Muscle of arm (tissue), 12 donors: ENCODE data around the gene UBXN6. TPM values are rescaled to one million over a fixed set of nuclear protein-coding genes. Genes with fewer than 3 reads are reported as not detected.

Experiments
- DNase-seq: peaks from one replicate; pipeline ENCODE4 v3.0.0-alpha.2; 2013
- polyA plus RNA-seq, 12 donors: library from polyadenylated mRNA; unstranded; fragments of 120-200 nt; gene quantifications; one replicate each; pipeline ENCODE4 v1.2.1, GENCODE V29; 2013; ENCODE audit not compliant: insufficient read length in 12 of 12

The UBXN6 gene
- polyA plus RNA-seq, 12 donors, result 66.8 to 148 (median 87.8) TPM; not detected in 1

- DNase-seq, result no peak
These were observed 43.3 kb downstream of the UBXN6 start for GRCh38 chr19:4414144-4414799.

GRCh38 chr19:4413588-4413987, 44.0 kb downstream of the UBXN6 start:
- no peak for DNase-seq

DNA sequence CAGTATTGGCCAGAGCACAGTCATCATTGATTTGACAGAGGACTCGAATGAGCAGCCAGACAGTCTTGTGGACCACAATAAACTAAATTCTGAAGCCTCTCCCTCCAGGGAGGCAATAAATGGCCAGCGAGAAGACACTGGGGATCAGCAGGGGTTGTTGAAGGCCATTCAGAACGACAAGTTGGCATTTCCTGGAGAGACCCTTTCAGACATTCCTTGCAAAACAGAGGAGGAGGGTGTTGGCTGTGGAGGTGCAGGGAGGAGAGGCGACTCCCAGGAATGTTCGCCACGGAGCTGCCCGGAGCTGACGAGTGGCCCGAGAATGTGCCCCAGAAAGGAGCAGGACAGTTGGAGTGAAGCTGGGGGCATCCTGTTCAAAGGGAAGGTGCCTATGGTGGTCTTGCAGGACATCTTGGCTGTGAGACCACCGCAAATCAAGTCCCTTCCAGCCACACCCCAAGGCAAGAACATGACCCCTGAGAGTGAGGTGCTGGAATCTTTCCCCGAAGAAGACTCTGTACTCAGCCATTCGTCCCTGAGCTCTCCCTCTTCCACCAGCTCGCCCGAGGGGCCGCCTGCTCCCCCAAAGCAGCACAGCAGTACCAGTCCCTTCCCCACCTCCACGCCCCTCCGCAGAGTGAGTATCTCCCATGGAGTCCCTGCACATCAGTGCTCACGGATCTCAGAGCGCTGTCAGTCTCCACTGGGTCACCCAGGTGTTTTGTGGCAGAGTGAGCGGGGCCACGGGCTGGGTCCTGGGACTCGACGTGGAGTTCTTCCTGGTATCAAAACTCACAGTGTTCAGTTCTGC, 48.3 kb downstream of the UBXN6 start:
- no peak for DNase-seq

GRCh38 chr19:4406626-4407025, 51.0 kb downstream of the UBXN6 start:
- DNase-seq, result no peak

DNA sequence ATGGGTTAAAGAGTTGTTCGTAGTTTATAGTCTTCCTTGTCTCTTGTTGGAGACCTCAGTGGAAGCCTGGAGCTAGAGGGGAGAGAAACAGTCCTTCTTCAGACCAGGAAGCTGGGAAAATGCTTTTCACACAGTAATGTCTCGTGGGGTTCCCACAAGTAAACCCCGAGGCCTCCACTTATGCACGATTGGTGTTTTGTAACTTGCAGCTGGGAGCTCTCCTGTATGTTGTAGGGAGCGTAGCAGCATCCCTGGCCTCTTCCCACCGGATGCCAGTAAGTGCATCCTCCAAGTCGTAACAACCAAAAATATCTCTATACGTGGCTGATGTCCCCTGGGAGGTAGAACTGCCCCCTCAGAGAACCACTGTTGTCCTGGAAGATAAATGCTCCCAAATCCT, 51.6 kb downstream of the UBXN6 start:
- no peak for DNase-seq

GRCh38 chr19:4403005-4403761, 54.4 kb downstream of the UBXN6 start:
- DNase-seq, result no peak

- peak; percentile 99 for DNase-seq
These were observed 55.2 kb downstream of the UBXN6 start, which contains the start of gene CHAF1A for GRCh38 chr19:4402171-4403004. CHAF1A (plus strand) TSS chr19:4402640; CDS start chr19:4402763, 123 bp downstream.

GRCh38 chr19:4401769-4402170, 55.8 kb downstream of the UBXN6 start:
- DNase-seq, result no peak

- DNase-seq, result peak; percentile 93
These were observed 57.3 kb downstream of the UBXN6 start, which contains the start of gene SH3GL1 for GRCh38 chr19:4400135-4400936. SH3GL1 (minus strand) TSS chr19:4400547; CDS start chr19:4400368, 179 bp downstream.

- DNase-seq, result no peak
These were observed 57.8 kb downstream of the UBXN6 start for GRCh38 chr19:4399812-4400134.

GRCh38 chr19:4396949-4397783, 60.4 kb downstream of the UBXN6 start:
- no peak for DNase-seq

Other genes with a start within 250 kb of the UBXN6 start
- 1 to 10 TPM in 1 of 12 donors, under 1 TPM in 9, not detected in 2; 0.34 to 2.4 (median 0.70) TPM for gene EBI3, start 228.3 kb downstream of the UBXN6 start, polyA plus RNA-seq
- gene YJU2, start 210.7 kb downstream of the UBXN6 start, polyA plus RNA-seq, result 10 to 100 TPM in 11 of 12 donors, not detected in 1; 10.8 to 19.0 (median 11.9) TPM
- gene SHD, start 178.5 kb downstream of the UBXN6 start, polyA plus RNA-seq, result 100 to 1,000 TPM in 5 of 12 donors, 10 to 100 TPM in 6, not detected in 1; 48.5 to 140 (median 91.9) TPM
- gene TMIGD2, start 155.4 kb downstream of the UBXN6 start, polyA plus RNA-seq, result 1 to 10 TPM in 1 of 12 donors, under 1 TPM in 9, not detected in 2; 0.27 to 3.2 (median 0.60) TPM
- 10 to 100 TPM in 1 of 12 donors, 1 to 10 TPM in 9, under 1 TPM in 1, not detected in 1; 0.88 to 13.6 (median 2.2) TPM for gene FSD1, start 153.2 kb downstream of the UBXN6 start, polyA plus RNA-seq
- 10 to 100 TPM in 2 of 12 donors, 1 to 10 TPM in 8, not detected in 2; 3.5 to 37.7 (median 5.1) TPM for gene STAP2, start 119.0 kb downstream of the UBXN6 start, polyA plus RNA-seq
- gene MPND, start 114.2 kb downstream of the UBXN6 start, polyA plus RNA-seq, result 10 to 100 TPM in 10 of 12 donors, not detected in 2; 11.4 to 18.5 (median 13.2) TPM
- gene SH3GL1, start 57.2 kb downstream of the UBXN6 start, polyA plus RNA-seq, result 10 to 100 TPM in 11 of 12 donors, not detected in 1; 41.2 to 79.6 (median 56.0) TPM
- 10 to 100 TPM in 10 of 12 donors, 1 to 10 TPM in 1, not detected in 1; 7.8 to 25.9 (median 11.3) TPM for gene CHAF1A, start 55.2 kb downstream of the UBXN6 start, polyA plus RNA-seq
- 10 to 100 TPM in 11 of 12 donors, not detected in 1; 46.8 to 76.7 (median 51.3) TPM for gene HDGFL2, start 14.5 kb upstream of the UBXN6 start, polyA plus RNA-seq
- gene PLIN4, start 60.7 kb upstream of the UBXN6 start, polyA plus RNA-seq, result 1 to 10 TPM in 10 of 12 donors, under 1 TPM in 1, not detected in 1; 0.88 to 9.1 (median 3.2) TPM
- 1 to 10 TPM in 8 of 12 donors, under 1 TPM in 2, not detected in 2; 0.61 to 3.7 (median 2.5) TPM for gene PLIN5, start 77.4 kb upstream of the UBXN6 start, polyA plus RNA-seq
- under 1 TPM in 10 of 12 donors, not detected in 2; 0.21 to 0.91 (median 0.57) TPM for gene LRG1, start 82.2 kb upstream of the UBXN6 start, polyA plus RNA-seq
- gene SEMA6B, start 101.9 kb upstream of the UBXN6 start, polyA plus RNA-seq, result 10 to 100 TPM in 11 of 12 donors, not detected in 1; 22.4 to 71.3 (median 41.1) TPM
- 100 to 1,000 TPM in 1 of 12 donors, 10 to 100 TPM in 8, 1 to 10 TPM in 3; 8.5 to 370 (median 11.2) TPM for gene TNFAIP8L1, start 181.7 kb upstream of the UBXN6 start, polyA plus RNA-seq
- gene MYDGF, start 212.5 kb upstream of the UBXN6 start, polyA plus RNA-seq, result 10 to 100 TPM in 11 of 12 donors, not detected in 1; 45.7 to 75.9 (median 50.5) TPM